Activated naive CD8-positive, alpha-beta T cell treated with anti-CD3 and anti-CD28 coated beads for 36 hours (primary cell): Measurements from ENCODE around the gene AUTS2. TPM values are rescaled to one million over a fixed set of nuclear protein-coding genes. Genes with fewer than 3 reads are reported as not detected.
"Not testable (repeated sequence)": the region's sequence is repeated elsewhere in the genome, so short reads cannot be mapped to it uniquely, and the experiment has no call there.

Experiments used
- DNase-seq: peaks from one replicate; pipeline ENCODE4 v3.0.0; 2021
- H3K27ac Mint-ChIP-seq: one replicate; pipeline ENCODE4 v1.8.0; 2022; ENCODE audit warnings: mild to moderate bottlenecking, moderate library complexity, mixed read lengths
- H3K27me3 Mint-ChIP-seq: one replicate; pipeline ENCODE4 v1.8.0; 2022; ENCODE audit warnings: mild to moderate bottlenecking, mixed read lengths
- H3K36me3 Mint-ChIP-seq: one replicate; pipeline ENCODE4 v1.8.0; 2021; ENCODE audit warnings: mild to moderate bottlenecking, mixed read lengths
- H3K4me1 Mint-ChIP-seq: one replicate; pipeline ENCODE4 v1.8.0; 2021; ENCODE audit warnings: mixed read lengths
- H3K4me3 Mint-ChIP-seq: one replicate; pipeline ENCODE4 v1.8.0; 2022; ENCODE audit warnings: mild to moderate bottlenecking, moderate library complexity, mixed read lengths
- H3K9me3 Mint-ChIP-seq: one replicate; pipeline ENCODE4 v1.8.0; 2022; ENCODE audit warnings: mixed read lengths
- total RNA-seq, 2 experiments: library from RNA; stranded (reverse); gene quantifications; one replicate each; pipeline ENCODE4 v1.2.3, GENCODE V29; 2021

Gene AUTS2
- total RNA-seq, 2 experiments from 2014 or later = 0.58 to 0.78 TPM

GRCh38 chr7:69768986-69769595 lies 170.8 kb downstream of the AUTS2 start:
- no peaks in the 10 kb centered on the region for H3K36me3 Mint-ChIP-seq
- H3K27ac Mint-ChIP-seq = no peak overlapping the region
- no peak for DNase-seq
- H3K27me3 Mint-ChIP-seq = no peaks in the 10 kb centered on the region
- no peaks in the 10 kb centered on the region for H3K9me3 Mint-ChIP-seq
- no peak overlapping the region for H3K4me3 Mint-ChIP-seq
- H3K4me1 Mint-ChIP-seq = no peaks in the 10 kb centered on the region

- H3K9me3 Mint-ChIP-seq = no peaks in the 10 kb centered on the region
- DNase-seq = no peak
- H3K4me1 Mint-ChIP-seq = no peaks in the 10 kb centered on the region
- H3K27ac Mint-ChIP-seq = no peak overlapping the region
- H3K36me3 Mint-ChIP-seq = no peaks in the 10 kb centered on the region
- H3K4me3 Mint-ChIP-seq = no peak overlapping the region
- no peaks in the 10 kb centered on the region for H3K27me3 Mint-ChIP-seq
These were observed 171.6 kb downstream of the AUTS2 start for GRCh38 chr7:69769826-69770225.

GRCh38 chr7:69770613-69771012 lies 172.3 kb downstream of the AUTS2 start:
- Mint-ChIP-seq H3K4me1 (no peaks in the 10 kb centered on the region), H3K4me3 (no peak overlapping the region)

GRCh38 chr7:69772718-69773436 lies 174.6 kb downstream of the AUTS2 start:
- Mint-ChIP-seq H3K4me1 (no peaks in the 10 kb centered on the region), H3K36me3 (no peaks in the 10 kb centered on the region), H3K27me3 (no peaks in the 10 kb centered on the region), H3K4me3 (no peak overlapping the region), H3K9me3 (no peaks in the 10 kb centered on the region), H3K27ac (no peak overlapping the region)
- no peak for DNase-seq

More at GRCh38 chr7:69770613-69771012, 172.3 kb downstream of the AUTS2 start:
- DNase-seq = no peak
- no peaks in the 10 kb centered on the region for H3K9me3 Mint-ChIP-seq
- no peak overlapping the region for H3K27ac Mint-ChIP-seq
- no peaks in the 10 kb centered on the region for H3K27me3 Mint-ChIP-seq
- H3K36me3 Mint-ChIP-seq = no peaks in the 10 kb centered on the region

- Mint-ChIP-seq H3K36me3 (no peaks in the 10 kb centered on the region), H3K9me3 (no peaks in the 10 kb centered on the region), H3K4me1 (no peaks in the 10 kb centered on the region), H3K27me3 (no peaks in the 10 kb centered on the region), H3K27ac (no peak overlapping the region), H3K4me3 (no peak overlapping the region)
- no peak for DNase-seq
These were observed 175.4 kb downstream of the AUTS2 start for GRCh38 chr7:69773535-69774225.

- no peaks in the 10 kb centered on the region for H3K4me1 Mint-ChIP-seq
- H3K27me3 Mint-ChIP-seq = no peaks in the 10 kb centered on the region
- H3K36me3 Mint-ChIP-seq = no peaks in the 10 kb centered on the region
- no peak overlapping the region for H3K4me3 Mint-ChIP-seq
- DNase-seq = no peak
- H3K9me3 Mint-ChIP-seq = no peaks in the 10 kb centered on the region
- no peak overlapping the region for H3K27ac Mint-ChIP-seq
These were observed 177.0 kb downstream of the AUTS2 start for GRCh38 chr7:69775231-69775771.

GRCh38 chr7:69776611-69777010 lies 178.3 kb downstream of the AUTS2 start:
- Mint-ChIP-seq H3K4me1 (no peaks in the 10 kb centered on the region), H3K27me3 (no peaks in the 10 kb centered on the region), H3K27ac (no peak overlapping the region), H3K36me3 (no peaks in the 10 kb centered on the region), H3K9me3 (no peaks in the 10 kb centered on the region), H3K4me3 (no peak overlapping the region)
- DNase-seq = no peak

GRCh38 chr7:69778138-69778537 lies 179.9 kb downstream of the AUTS2 start:
- Mint-ChIP-seq H3K27me3 (no peaks in the 10 kb centered on the region), H3K4me1 (no peaks in the 10 kb centered on the region), H3K9me3 (no peaks in the 10 kb centered on the region), H3K27ac (no peak overlapping the region), H3K36me3 (no peaks in the 10 kb centered on the region), H3K4me3 (no peak overlapping the region)
- DNase-seq = no peak

- Mint-ChIP-seq H3K4me3 (no peak overlapping the region), H3K9me3 (no peaks in the 10 kb centered on the region), H3K36me3 (no peaks in the 10 kb centered on the region), H3K27me3 (no peaks in the 10 kb centered on the region), H3K27ac (no peak overlapping the region), H3K4me1 (no peaks in the 10 kb centered on the region)
- no peak for DNase-seq
These were observed 182.1 kb downstream of the AUTS2 start for GRCh38 chr7:69780379-69780778.

GRCh38 chr7:69781412-69781846 lies 183.2 kb downstream of the AUTS2 start:
- no peak overlapping the region for H3K27ac Mint-ChIP-seq
- H3K9me3 Mint-ChIP-seq = no peaks in the 10 kb centered on the region
- no peaks in the 10 kb centered on the region for H3K4me1 Mint-ChIP-seq
- no peaks in the 10 kb centered on the region for H3K27me3 Mint-ChIP-seq
- H3K4me3 Mint-ChIP-seq = no peak overlapping the region
- no peak for DNase-seq
- H3K36me3 Mint-ChIP-seq = no peaks in the 10 kb centered on the region

GRCh38 chr7:69782917-69783684 lies 184.8 kb downstream of the AUTS2 start:
- no peaks in the 10 kb centered on the region for H3K27me3 Mint-ChIP-seq
- no peaks in the 10 kb centered on the region for H3K36me3 Mint-ChIP-seq

GRCh38 chr7:69786130-69786529 lies 187.9 kb downstream of the AUTS2 start:
- DNase-seq = not testable (repeated sequence)

More at GRCh38 chr7:69782917-69783684, 184.8 kb downstream of the AUTS2 start:
- Mint-ChIP-seq H3K4me3 (no peak overlapping the region), H3K9me3 (no peaks in the 10 kb centered on the region), H3K4me1 (no peaks in the 10 kb centered on the region), H3K27ac (no peak overlapping the region)
- no peak for DNase-seq

GRCh38 chr7:69786730-69787395 lies 188.6 kb downstream of the AUTS2 start:
- Mint-ChIP-seq H3K9me3 (no peaks in the 10 kb centered on the region), H3K4me1 (no peaks in the 10 kb centered on the region), H3K36me3 (no peaks in the 10 kb centered on the region), H3K27me3 (peaks cover 2% of the 10 kb centered on the region), H3K4me3 (no peak overlapping the region), H3K27ac (no peak overlapping the region)
- DNase-seq = no peak

More at GRCh38 chr7:69786130-69786529, 187.9 kb downstream of the AUTS2 start:
- not testable (repeated sequence) for H3K27me3 Mint-ChIP-seq, H3K4me1 Mint-ChIP-seq, H3K27ac Mint-ChIP-seq, H3K9me3 Mint-ChIP-seq, H3K4me3 Mint-ChIP-seq, H3K36me3 Mint-ChIP-seq

GRCh38 chr7:69787736-69788431 lies 189.6 kb downstream of the AUTS2 start:
- Mint-ChIP-seq H3K9me3 (no peaks in the 10 kb centered on the region), H3K4me3 (no peak overlapping the region), H3K4me1 (no peaks in the 10 kb centered on the region), H3K27ac (no peak overlapping the region), H3K27me3 (peaks cover 4% of the 10 kb centered on the region), H3K36me3 (no peaks in the 10 kb centered on the region)
- DNase-seq = no peak
